ENCODE data around the gene IGF2BP3.

IGF2BP3 gene

DNA sequence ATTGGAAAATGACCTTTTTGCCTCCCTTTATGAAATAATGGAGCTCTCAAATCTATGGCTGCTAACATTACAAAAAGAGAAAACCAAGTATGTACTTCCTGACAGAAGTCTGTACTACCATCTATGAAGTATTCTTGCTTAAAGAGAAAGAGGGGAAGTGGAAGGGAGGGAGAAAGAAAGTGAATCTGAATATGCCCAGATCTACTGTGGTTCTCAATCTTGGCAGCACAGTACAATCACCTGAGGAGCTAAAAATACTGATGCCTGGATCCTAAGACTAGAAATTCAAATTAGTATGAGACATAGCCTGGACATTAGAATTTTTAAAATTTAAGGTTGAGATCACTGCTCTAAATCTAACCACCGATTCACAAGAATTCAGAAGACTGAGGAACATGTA, 85.2 kb downstream of the IGF2BP3 start:
- Histone ChIP-seq H3K36me3 (ENCODE audit: low read depth) (peaks cover 32% of the 10 kb centered on the region), H3K27ac (ENCODE audit: poor library complexity, severe bottlenecking) (no peak overlapping the region), H3K9me3 (ENCODE audit: severe bottlenecking) (no peaks in the 10 kb centered on the region), H3K4me1 (ENCODE audit: insufficient read depth, poor library complexity, severe bottlenecking) (peaks cover 5% of the 10 kb centered on the region), H3K4me3 (ENCODE audit: severe bottlenecking) (no peak overlapping the region), H3K27me3 (ENCODE audit: insufficient read depth, poor library complexity, severe bottlenecking) (no peaks in the 10 kb centered on the region)
- DNase-seq (ENCODE audit: low spot score), result no peak
- ATAC-seq (ENCODE audit: low read depth), result no peak
- TF ChIP-seq, protein P1, sequence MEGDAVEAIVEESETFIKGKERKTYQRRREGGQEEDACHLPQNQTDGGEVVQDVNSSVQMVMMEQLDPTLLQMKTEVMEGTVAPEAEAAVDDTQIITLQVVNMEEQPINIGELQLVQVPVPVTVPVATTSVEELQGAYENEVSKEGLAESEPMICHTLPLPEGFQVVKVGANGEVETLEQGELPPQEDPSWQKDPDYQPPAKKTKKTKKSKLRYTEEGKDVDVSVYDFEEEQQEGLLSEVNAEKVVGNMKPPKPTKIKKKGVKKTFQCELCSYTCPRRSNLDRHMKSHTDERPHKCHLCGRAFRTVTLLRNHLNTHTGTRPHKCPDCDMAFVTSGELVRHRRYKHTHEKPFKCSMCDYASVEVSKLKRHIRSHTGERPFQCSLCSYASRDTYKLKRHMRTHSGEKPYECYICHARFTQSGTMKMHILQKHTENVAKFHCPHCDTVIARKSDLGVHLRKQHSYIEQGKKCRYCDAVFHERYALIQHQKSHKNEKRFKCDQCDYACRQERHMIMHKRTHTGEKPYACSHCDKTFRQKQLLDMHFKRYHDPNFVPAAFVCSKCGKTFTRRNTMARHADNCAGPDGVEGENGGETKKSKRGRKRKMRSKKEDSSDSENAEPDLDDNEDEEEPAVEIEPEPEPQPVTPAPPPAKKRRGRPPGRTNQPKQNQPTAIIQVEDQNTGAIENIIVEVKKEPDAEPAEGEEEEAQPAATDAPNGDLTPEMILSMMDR (IDR thresholded peaks at IDR 0.05; ENCODE audit: poor library complexity, severe bottlenecking), result no peak

DNA sequence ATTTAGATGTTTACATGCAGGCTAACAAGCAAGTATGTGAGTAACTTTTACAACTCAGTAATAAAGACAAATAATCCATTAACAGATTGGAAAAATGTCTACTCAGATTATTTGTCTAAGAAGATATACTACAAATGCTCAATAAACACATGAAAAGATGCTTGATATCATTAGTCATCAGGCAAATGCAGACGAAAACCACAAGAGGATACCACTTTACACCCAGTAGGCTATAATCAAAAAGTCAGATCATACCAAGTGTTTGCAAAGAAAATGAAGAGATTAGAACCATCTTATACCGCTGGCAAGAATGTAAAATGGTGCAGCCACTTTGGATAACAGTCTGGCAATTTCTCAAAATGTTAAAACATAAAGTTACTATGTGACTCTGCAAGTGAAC, 87.1 kb downstream of the IGF2BP3 start:
- no peaks in the 10 kb centered on the region for H3K9me3 ChIP-seq (ENCODE audit: severe bottlenecking)
- H3K36me3 ChIP-seq (ENCODE audit: low read depth), result peaks cover 37% of the 10 kb centered on the region
- H3K4me3 ChIP-seq (ENCODE audit: severe bottlenecking), result no peak overlapping the region
- no peaks in the 10 kb centered on the region for H3K27me3 ChIP-seq (ENCODE audit: insufficient read depth, poor library complexity, severe bottlenecking)
- DNase-seq (ENCODE audit: low spot score) (no peak), ATAC-seq (ENCODE audit: low read depth) (peak; percentile 42; the same call in 1 of the 3 replicates)
- H3K27ac ChIP-seq (ENCODE audit: poor library complexity, severe bottlenecking), result no peak overlapping the region
- TF ChIP-seq, protein P1 (IDR thresholded peaks at IDR 0.05; ENCODE audit: poor library complexity, severe bottlenecking), result no peak
- peaks cover 5% of the 10 kb centered on the region for H3K4me1 ChIP-seq (ENCODE audit: insufficient read depth, poor library complexity, severe bottlenecking)

DNA sequence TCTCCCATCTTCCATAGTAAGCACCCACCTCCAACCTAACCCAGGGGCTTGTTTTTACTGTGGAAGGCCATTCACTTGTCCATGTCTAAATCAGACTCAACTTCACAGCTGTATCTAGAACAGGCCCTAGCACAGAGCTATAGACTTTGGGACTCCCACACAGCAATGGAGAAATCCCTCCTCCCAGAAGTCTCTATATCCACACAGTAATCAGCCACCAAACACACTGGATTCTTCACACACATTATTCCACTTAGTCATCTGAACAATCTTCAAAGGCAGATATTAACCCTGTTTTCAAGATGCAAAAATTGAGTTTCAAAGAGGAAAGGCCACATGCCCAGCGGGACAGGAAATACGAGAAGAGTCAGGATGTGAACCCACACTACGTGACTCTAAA, 89.3 kb downstream of the IGF2BP3 start:
- ATAC-seq (ENCODE audit: low read depth) (no peak), DNase-seq (ENCODE audit: low spot score) (no peak)
- H3K4me1 ChIP-seq (ENCODE audit: insufficient read depth, poor library complexity, severe bottlenecking), result peaks cover 16% of the 10 kb centered on the region
- peaks cover 40% of the 10 kb centered on the region for H3K36me3 ChIP-seq (ENCODE audit: low read depth)
- no peaks in the 10 kb centered on the region for H3K27me3 ChIP-seq (ENCODE audit: insufficient read depth, poor library complexity, severe bottlenecking)
- H3K27ac ChIP-seq (ENCODE audit: poor library complexity, severe bottlenecking), result no peak overlapping the region
- H3K9me3 ChIP-seq (ENCODE audit: severe bottlenecking), result no peaks in the 10 kb centered on the region
- H3K4me3 ChIP-seq (ENCODE audit: severe bottlenecking), result no peak overlapping the region
- TF ChIP-seq, protein P1 (IDR thresholded peaks at IDR 0.05; ENCODE audit: poor library complexity, severe bottlenecking), result no peak

DNA sequence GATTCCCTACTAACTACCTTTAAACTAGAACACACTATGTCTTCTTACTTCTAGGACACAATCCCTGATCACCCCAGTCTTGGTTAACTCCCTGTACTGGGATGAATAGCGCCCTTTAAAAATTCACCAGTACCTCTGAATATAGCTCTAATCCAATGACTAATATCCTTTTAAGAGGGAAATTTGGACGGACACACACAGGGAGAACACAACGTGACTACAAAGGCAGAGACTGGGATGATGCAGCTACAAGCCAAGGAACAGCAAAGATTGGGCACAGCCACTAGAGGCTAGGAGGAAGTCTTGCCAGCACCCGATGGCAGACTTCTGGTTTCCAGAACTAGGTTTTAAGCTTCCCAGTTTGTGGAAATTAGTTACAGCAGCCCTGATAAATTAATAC, 89.7 kb downstream of the IGF2BP3 start:
- DNase-seq (ENCODE audit: low spot score) (no peak), ATAC-seq (ENCODE audit: low read depth) (no peak)
- no peak overlapping the region for H3K27ac ChIP-seq (ENCODE audit: poor library complexity, severe bottlenecking)

DNA sequence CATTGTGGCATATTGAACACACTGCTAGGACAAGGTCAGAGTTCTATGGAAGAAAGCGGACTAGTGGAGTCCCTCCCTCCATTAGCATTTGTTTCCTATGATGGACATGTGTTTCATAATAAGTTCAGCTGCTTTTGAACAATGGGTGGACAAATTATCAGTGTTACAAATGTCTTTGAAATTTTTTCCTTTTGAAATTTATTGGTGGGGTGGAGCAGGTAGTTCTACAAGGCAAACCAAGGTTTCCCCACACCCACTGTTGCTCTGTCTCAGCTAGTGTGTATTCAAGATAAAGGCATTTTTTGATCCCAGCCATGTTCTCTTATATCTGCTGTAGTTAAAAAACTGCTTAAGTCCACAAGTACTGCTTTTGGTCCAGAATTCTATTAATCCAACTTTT, 91.3 kb downstream of the IGF2BP3 start:
- Histone ChIP-seq H3K36me3 (ENCODE audit: low read depth) (peaks cover 43% of the 10 kb centered on the region), H3K4me1 (ENCODE audit: insufficient read depth, poor library complexity, severe bottlenecking) (peaks cover 24% of the 10 kb centered on the region), H3K27ac (ENCODE audit: poor library complexity, severe bottlenecking) (no peak overlapping the region), H3K4me3 (ENCODE audit: severe bottlenecking) (no peak overlapping the region), H3K9me3 (ENCODE audit: severe bottlenecking) (no peaks in the 10 kb centered on the region), H3K27me3 (ENCODE audit: insufficient read depth, poor library complexity, severe bottlenecking) (no peaks in the 10 kb centered on the region)
- no peak for DNase-seq (ENCODE audit: low spot score)
- no peak for ATAC-seq (ENCODE audit: low read depth)
- TF ChIP-seq, protein P1 (IDR thresholded peaks at IDR 0.05; ENCODE audit: poor library complexity, severe bottlenecking), result no peak

More for the DNA sequence above, 89.7 kb downstream of the IGF2BP3 start:
- H3K9me3 ChIP-seq (ENCODE audit: severe bottlenecking), result no peaks in the 10 kb centered on the region
- peaks cover 40% of the 10 kb centered on the region for H3K36me3 ChIP-seq (ENCODE audit: low read depth)
- H3K4me1 ChIP-seq (ENCODE audit: insufficient read depth, poor library complexity, severe bottlenecking), result peaks cover 16% of the 10 kb centered on the region
- H3K4me3 ChIP-seq (ENCODE audit: severe bottlenecking), result no peak overlapping the region
- H3K27me3 ChIP-seq (ENCODE audit: insufficient read depth, poor library complexity, severe bottlenecking), result no peaks in the 10 kb centered on the region
- TF ChIP-seq, protein P1 (IDR thresholded peaks at IDR 0.05; ENCODE audit: poor library complexity, severe bottlenecking), result no peak
